Activated CD8-positive, alpha-beta memory T cell treated with anti-CD3 and anti-CD28 coated beads for 48 hours (primary cell): ENCODE results near the gene MACROD2.

Experiments
- DNase-seq, 3 experiments: peaks; one replicate each; pipeline ENCODE4 v3.0.0-alpha.2; 2020; ENCODE audit warnings: low read depth in 2 of 3, low spot score in 2 of 3

MACROD2 gene

GRCh38 chr20:14518648-14519047, 523.3 kb downstream of the MACROD2 start:
- no peak for DNase-seq

- no peak for DNase-seq
Measured at GRCh38 chr20:14521016-14521415, 525.7 kb downstream of the MACROD2 start.

GRCh38 chr20:14521436-14521835, 526.1 kb downstream of the MACROD2 start:
- DNase-seq, result no peak

- DNase-seq, result no peak
Measured at GRCh38 chr20:14522595-14522994, 527.3 kb downstream of the MACROD2 start.

- no peak for DNase-seq
Measured at GRCh38 chr20:14523090-14523489, 527.8 kb downstream of the MACROD2 start.

- DNase-seq, result no peak
Measured at GRCh38 chr20:14525426-14525825, 530.1 kb downstream of the MACROD2 start.

- no peak for DNase-seq
Measured at GRCh38 chr20:14526891-14527290, 531.6 kb downstream of the MACROD2 start.

GRCh38 chr20:14531786-14532185, 536.5 kb downstream of the MACROD2 start:
- no peak for DNase-seq

GRCh38 chr20:14536738-14537137, 541.4 kb downstream of the MACROD2 start:
- no peak for DNase-seq

- no peak for DNase-seq
Measured at GRCh38 chr20:14538433-14538832, 543.1 kb downstream of the MACROD2 start.

GRCh38 chr20:14543040-14543439, 547.7 kb downstream of the MACROD2 start:
- DNase-seq, result no peak

- DNase-seq, result no peak
Measured at GRCh38 chr20:14544688-14545087, 549.4 kb downstream of the MACROD2 start.

- no peak for DNase-seq
Measured at GRCh38 chr20:14550655-14551054, 555.3 kb downstream of the MACROD2 start.

- no peak for DNase-seq
Measured at GRCh38 chr20:14553774-14554534, 558.6 kb downstream of the MACROD2 start.

GRCh38 chr20:14555676-14556075, 560.4 kb downstream of the MACROD2 start:
- DNase-seq, result no peak

- no peak for DNase-seq
Measured at GRCh38 chr20:14556206-14556605, 560.9 kb downstream of the MACROD2 start.

GRCh38 chr20:14559612-14560011, 564.3 kb downstream of the MACROD2 start:
- no peak for DNase-seq

- DNase-seq, result no peak
Measured at GRCh38 chr20:14561741-14562221, 566.5 kb downstream of the MACROD2 start.

GRCh38 chr20:14562981-14563380, 567.7 kb downstream of the MACROD2 start:
- no peak for DNase-seq

- DNase-seq, result no peak
Measured at GRCh38 chr20:14566505-14566904, 571.2 kb downstream of the MACROD2 start.

- DNase-seq, result no peak
Measured at GRCh38 chr20:14568225-14568624, 572.9 kb downstream of the MACROD2 start.

- no peak for DNase-seq
Measured at GRCh38 chr20:14568701-14569100, 573.4 kb downstream of the MACROD2 start.

GRCh38 chr20:14569641-14570040, 574.3 kb downstream of the MACROD2 start:
- DNase-seq, result no peak
